GM18870 (cell line): ENCODE results near the gene ZNF487.

Experiments used
- ATAC-seq: cut with Tn5 transposase; IDR thresholded peaks from one replicate; pipeline ENCODE4 v1.9.1; 2021; ENCODE audit warnings: moderate library complexity; ENCODE audit not compliant: unreplicated experiment

ZNF487 gene

GRCh38 chr10:43482319-43483078, 45.6 kb downstream of the ZNF487 start:
- ATAC-seq: no peak

GRCh38 chr10:43491855-43492254, 54.9 kb downstream of the ZNF487 start:
- ATAC-seq: no peak

GRCh38 chr10:43502931-43503330, 66.0 kb downstream of the ZNF487 start:
- no peak for ATAC-seq

GRCh38 chr10:43524434-43525247, 87.7 kb downstream of the ZNF487 start:
- ATAC-seq: no peak
